Stromal cell of bone marrow (primary cell): ENCODE results near the gene SUN1.
"Not testable (repeated sequence)": the region's sequence is repeated elsewhere in the genome, so short reads cannot be mapped to it uniquely, and the experiment has no call there.

Experiments
- DNase-seq: peaks from one replicate; pipeline ENCODE4 v3.0.0-alpha.2; 2012; ENCODE audit warnings: low read depth

The SUN1 gene

DNA sequence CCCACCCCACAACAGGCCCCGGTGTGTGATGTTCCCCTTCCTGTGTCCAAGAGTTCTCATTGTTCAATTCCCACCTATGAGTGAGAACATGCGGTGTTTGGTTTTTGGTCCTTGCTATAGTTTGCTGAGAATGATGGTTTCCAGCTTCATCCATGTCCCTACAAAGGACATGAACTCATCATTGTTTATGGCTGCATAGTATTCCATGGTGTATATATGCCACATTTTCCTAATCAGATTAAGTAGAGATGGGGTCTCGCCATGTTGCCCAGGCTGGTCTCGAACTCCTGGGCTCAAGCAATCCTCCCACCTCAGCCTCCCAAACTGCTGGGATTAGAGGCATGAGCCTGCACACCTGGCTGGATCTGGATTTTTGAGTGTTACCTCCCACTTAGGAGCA is 28.5 kb upstream of the SUN1 start:
- not testable (repeated sequence) for DNase-seq

- DNase-seq: no peak
These were observed 27.0 kb upstream of the SUN1 start for GRCh38 chr7:805261-805660.

DNA sequence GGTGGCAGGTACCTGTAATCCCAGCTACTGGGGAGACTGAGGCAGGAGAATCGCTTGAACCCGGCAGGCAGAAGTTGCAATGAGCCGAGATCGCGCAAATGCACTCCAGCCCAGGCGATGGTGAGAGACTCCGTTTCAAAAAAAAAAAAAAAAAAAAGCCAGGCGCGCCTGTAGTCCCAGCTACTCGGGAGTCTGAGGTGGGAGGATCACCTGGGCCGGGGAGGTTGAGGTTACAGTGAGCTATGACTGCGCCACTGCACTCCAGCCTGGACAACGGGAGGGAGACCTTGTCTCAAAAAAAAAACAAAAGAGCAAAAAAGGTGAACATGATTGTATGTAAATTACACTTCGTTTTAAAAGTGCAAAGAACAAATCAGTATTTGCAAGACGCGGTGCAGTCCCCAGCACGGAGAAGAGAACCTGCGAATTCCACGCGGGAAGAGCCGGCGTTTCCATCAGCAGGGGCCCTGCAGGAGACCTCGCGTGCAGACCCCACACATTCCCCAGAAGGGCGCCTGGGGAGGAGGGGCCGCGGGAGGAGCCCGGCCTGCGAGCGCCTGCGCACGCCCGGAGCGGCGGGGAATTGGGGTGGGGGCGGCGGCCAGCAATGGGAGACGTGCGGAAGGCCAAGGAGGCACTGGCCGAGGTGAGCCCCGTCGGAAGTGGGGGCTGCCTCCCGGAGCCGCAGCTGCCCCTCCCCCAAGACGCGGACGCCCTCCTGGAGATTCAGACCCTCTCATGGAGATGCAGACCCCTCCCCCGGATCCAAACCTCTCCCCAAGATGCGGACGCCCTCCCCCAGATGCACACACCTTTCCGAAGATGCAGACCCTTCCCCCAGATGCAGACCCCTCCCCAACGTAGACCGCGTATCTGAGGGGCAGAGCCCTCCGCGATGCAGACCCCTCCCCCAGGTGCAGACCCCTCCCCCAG is 16.7 kb upstream of the SUN1 start:
- no peak for DNase-seq

DNA sequence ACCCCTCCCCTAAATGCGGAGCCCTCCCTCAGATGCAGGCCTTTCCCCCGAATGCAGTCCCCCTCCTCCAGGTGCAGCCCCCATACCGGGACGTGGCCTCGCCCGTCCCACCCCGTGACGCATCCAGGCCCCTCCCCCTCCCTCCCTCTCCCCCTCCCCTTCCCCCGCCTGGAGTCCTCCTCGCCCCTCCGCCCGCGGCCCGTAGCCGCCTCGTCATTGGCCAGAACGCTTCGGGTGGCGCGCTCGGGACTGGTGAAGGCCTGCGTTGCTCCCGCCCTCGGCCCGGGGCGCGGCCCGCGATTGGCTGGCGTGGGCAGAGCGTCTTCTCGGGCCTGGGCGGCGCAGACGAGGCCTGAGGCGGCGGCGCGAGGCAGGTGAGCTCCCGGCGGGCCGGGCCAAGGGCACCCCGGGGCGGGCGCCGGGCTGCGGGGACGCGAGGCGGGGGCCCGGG is 16.0 kb upstream of the SUN1 start:
- DNase-seq: peak; percentile 96

GRCh38 chr7:816751-817671 is 15.3 kb upstream of the SUN1 start:
- no peak for DNase-seq

DNA sequence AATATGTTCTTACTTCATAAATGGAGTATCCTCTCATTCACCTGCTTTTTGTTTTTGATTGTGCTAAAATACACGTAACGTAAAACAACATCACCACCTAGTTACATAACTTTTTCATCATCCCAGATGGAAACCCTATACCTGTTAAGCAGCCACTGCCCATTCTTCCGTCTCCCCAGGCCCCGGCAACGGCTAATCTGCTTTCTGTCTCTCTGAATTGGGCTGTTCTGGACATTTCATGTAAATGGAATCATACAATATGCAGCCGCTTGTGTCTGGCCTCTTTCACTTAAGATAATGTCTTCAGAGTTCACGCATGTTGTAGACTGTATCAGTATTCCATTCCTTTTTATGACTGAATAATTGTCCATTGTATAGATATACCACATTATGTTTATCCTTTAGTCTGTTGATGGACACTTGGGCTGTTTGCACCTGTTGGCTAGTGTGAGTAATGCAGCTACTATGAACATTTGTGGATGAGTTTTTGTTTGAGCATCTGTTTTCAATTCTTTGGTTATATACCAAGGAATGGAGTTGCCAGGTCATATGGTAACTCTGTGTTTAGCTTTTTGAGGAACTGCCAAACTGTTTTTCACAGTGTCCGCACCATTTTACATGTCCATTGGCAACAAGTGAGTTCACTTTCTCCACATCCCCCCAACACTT is 14.1 kb upstream of the SUN1 start:
- DNase-seq: no peak

- no peak for DNase-seq
These were observed 11.9 kb upstream of the SUN1 start for GRCh38 chr7:820341-820740.

- DNase-seq: no peak
These were observed 10.6 kb upstream of the SUN1 start for GRCh38 chr7:821688-822087.

- DNase-seq: no peak
These were observed 9.5 kb upstream of the SUN1 start for GRCh38 chr7:822692-823276.

- DNase-seq: no peak
These were observed 8.6 kb upstream of the SUN1 start for GRCh38 chr7:823649-824048.

- DNase-seq: no peak
These were observed 8.2 kb upstream of the SUN1 start for GRCh38 chr7:824081-824480.

- no peak for DNase-seq
These were observed 7.6 kb upstream of the SUN1 start for GRCh38 chr7:824664-825063.

- no peak for DNase-seq
These were observed 6.9 kb upstream of the SUN1 start for GRCh38 chr7:825386-825785.

DNA sequence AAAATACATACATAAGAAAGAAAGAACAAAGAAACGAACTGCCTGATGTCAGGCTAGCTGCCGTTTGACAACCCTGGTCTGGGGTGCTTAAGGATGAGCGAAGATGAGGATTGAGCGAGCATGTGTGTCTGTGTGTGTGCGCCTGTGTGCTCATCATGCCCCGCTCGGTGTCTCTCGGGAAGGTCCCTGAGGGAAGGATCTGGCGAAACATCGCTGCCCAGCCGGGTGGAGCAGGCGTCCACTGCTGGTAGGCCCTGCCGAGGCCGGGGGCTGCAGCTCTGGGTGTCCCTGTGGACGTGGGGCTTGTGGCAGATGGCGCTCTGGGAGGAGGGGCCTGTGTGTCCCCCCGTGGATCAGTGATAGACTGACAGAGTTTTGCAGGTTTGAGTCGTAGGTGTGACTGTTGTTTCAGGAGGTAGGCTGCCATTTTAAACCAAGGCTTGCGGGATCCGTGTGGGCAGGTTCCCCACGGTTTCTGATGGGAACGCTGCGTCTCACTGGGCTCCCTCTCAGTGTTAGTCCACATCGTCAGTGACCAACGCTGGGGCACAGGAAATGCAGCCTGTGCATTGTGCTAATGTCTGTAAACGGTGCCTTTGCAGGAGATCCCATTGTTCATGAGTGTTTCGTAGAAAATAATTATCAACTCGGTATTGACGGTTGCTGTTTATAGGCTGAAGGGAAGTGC is 5.9 kb upstream of the SUN1 start:
- DNase-seq: no peak

DNA sequence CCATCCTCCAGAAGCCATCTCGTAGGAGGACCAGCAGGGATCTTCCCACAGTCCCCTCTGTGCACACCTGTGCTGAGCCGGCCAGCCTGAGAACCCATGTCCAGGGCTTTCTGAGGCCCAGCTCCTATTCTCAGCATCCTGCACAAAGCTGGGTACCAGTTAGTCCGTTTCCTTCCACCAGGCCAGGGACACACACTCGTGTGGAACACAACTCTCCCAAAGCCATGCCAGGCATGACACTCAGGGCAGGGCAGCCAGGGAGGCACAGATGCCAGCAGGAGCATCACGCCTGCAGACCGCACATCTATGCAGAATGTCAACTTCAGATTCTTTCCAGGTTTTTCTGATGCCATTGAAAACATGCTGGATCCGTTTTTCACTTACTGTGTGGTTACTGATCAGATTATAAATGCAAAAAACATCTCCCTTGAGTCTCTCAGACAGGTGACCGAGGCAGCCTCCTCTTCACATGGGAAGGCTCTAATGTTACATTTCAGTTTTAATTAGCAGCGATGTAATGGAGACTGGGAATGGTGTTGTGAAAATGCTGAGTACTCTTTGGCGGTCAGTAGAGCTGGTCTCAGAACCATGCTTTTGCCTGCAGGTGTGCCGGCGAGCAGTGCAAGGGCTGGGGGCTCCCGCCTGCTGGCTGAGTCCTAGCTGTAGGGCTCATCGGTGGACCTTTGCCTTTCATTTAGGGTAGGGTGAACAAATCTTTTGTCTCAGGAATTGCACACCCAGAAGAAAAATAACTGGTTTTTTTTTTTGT is 3.3 kb upstream of the SUN1 start:
- no peak for DNase-seq

DNA sequence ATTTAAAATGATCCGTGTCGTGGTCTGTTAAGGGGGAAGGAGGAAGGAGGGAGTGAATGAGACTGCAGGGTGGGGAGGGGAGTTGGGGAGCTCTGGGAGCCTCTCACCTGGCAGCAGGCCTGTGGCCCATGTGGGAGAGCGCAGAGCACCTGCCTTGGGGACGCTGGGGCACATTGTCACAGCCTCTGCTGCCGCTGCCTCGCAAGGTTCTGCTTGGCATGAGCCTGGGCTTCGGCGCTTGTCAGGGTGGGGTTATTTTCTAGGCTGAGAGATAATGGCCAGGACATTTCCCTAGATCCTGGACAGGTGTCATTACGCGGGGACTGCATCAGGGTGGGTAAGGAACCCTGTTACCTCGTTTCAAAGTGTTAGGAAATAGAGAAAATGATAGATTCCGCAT is 2.2 kb upstream of the SUN1 start:
- DNase-seq: no peak

GRCh38 chr7:831596-832166 is 595 bp upstream of the SUN1 start:
- DNase-seq: peak; percentile 90

DNA sequence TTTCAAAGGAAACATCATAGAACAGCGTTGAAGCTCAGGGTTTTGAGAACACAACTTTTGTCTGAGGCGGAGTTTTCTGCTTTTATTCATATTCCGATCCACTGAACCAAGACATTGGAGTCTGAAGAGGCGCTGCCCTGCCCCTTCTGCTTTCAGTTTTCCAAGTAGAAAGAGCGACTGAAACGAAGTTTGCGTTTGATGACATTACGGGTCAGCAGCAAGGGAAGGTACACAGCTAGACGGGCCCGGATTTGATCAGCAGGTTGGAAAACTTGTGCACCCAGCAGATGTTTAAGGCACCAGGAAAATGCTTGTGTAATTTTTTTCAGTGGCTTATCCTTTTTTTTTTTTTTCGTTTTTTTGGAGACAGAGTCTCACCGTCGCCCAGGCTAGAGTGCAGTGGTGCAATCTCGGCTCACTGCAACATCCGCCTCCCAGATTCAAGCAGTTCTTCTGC is 720 bp downstream of the SUN1 start:
- no peak for DNase-seq

DNA sequence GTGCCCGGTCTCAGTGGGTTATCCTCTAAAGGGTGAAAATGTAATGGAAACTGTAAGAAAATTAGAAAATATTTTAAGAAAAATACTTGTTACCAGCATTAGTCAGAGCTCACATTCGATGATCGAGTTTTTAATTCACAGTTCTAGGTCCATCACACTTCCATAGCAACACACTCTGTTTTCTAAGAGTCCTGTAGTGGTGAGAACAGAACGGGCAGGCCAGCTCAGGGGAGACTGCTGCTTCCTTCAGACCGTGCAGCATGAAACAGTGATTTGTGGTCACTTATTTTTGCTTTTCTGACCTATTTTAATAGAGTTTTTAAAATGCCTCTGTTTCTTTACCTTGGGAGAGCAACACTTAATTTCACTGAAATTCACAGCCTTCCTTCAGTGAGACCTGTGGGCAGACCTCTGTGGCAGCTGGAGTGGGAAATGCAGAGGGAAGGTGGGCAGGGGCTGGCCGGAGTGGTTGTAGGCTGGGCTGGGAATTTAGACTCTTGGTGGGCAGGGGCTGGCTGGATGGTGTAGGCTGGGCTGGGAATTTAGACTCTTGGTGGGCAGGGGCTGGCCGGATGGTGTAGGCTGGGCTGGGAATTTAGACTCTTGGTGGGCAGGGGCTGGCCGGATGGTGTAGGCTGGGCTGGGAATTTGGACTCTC is 1.5 kb downstream of the SUN1 start:
- DNase-seq: no peak

DNA sequence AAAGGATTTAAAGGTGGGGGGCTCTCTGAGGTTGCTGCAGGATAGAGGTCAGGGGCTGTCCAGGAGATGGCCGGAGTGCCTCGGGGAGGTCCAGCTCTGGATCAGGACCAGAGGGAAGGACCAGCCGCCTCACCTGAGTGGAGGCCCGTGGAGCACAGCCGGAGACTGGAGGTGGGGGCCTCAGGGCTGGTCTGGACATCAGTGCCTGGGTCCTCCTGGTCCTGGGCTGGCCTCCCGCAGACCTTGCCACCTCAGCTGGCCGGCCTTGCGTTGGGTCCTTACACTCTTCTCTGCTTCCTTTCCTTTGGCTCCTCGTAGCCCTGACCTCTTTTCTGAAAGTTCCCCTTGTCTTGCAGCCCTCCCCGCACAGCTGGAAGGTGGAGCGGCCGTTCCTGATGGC is 2.0 kb downstream of the SUN1 start:
- no peak for DNase-seq
